ENCODE measurements around the gene CSGALNACT2.

Gene CSGALNACT2

GRCh38 chr10:43231523-43232078 lies 93.4 kb downstream of the CSGALNACT2 start:
- DNase-seq: no peak

GRCh38 chr10:43233601-43234430 lies 95.6 kb downstream of the CSGALNACT2 start:
- DNase-seq: no peak

DNA sequence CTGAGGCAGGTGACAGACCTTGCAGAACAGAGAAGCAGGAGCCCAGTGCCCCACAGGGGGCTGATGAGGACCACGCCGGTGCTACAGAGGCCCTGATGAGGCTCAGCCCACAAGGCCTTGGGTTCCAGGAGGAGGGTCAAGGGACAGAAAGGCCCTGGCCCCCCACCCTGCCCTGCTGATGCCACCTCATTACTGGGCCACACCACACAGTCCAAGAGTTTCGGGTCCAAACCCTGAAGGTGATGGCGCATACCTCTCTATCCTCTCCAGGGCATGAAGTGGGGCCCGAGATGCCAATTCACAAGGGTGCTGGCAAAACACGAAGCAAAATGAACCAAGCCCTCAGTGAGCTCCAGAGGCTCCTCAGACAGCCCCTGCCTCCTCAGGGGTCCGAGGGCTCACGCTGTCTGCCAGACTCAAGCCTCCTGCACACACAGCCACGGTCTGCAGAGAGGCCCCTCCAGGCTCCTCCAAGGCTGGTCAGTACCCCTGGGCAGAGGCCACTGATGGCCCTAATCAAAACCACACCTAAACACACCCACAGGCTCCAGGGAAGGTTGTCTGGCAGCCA lies 96.3 kb downstream of the CSGALNACT2 start:
- DNase-seq: no peak

Data from NCI-H2029 (cell line).